Stimulated activated CD8-positive, alpha-beta memory T cell treated with anti-CD3 and anti-CD28 coated beads, Interleukin-2, amount 100 ng/mL, for 1 hour (primary cell): Measurements from ENCODE around the gene ADAMTS2.

Experiments
- DNase-seq, 2 donors: peaks; one replicate each; pipeline ENCODE4 v3.0.0-alpha.2; 2020; ENCODE audit warnings: low read depth in 2 of 2

Gene ADAMTS2

DNA sequence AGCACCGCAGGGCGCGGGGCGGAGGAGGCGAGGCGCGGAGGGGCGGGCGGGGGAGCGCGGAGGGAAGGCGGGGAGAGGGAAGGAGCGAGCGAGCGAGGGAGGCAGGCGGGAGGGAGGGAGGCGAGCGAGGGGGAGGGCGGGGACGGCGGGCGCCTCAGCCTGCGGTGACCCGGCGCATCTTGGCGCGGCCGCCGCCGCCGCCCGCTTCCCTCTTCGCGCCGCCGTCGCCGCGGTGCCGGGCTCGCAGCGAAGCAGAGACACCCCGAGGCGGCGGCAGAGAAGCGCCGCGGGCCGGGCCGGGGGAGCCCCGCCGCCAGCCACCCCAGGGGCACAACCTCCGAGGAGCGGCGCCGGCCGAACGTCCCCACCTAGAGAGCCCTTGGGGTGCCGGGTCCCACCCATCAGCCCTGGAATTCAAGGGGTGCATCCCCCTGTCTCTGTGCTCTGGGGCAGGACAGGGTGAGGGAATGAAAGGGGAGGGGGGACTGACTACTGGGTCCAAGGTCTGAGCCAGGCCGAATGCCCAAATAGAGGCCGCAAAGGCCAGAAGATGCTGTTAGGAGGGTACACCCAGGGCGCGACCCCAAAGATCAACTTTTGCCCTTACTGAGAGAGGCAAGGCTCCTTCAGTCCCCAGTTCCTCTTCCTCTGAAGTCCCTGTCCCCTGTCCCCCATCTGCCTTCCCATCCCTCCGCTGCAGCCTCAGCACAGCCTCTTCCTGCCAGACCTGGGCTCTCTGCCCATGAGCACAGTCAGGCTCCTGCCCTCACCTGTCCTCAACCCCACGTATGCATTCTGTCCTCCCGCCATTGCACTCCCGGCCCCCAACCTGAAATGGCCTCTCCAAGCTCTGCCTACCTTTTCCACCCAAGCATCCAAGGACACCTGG is at the start of gene ADAMTS2:
Gene ADAMTS2 (minus strand): TSS at position 29 of the 889 bp plus-strand sequence. CDS start 133 bp downstream, outside the sequence.
- DNase-seq: no peak

DNA sequence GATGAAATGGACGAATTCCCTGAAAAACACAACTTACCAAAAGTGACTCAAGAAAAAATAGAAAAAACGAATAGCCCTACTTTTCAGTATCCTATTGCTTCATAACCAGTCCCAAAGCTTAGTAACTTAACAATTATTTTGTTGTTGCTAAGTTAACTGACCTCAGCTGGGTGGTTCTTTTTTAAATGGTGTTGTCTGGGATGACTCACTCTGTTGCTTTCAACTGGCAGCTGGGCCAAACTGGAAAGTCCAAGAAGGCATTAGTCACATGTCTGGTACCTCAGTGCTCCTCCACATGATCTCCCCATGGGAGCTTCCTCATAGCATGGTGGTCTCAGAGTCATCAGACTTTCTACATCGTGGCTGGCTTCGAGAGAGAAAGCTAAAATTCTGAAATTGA is 47.8 kb upstream of the ADAMTS2 start:
- no peak for DNase-seq

DNA sequence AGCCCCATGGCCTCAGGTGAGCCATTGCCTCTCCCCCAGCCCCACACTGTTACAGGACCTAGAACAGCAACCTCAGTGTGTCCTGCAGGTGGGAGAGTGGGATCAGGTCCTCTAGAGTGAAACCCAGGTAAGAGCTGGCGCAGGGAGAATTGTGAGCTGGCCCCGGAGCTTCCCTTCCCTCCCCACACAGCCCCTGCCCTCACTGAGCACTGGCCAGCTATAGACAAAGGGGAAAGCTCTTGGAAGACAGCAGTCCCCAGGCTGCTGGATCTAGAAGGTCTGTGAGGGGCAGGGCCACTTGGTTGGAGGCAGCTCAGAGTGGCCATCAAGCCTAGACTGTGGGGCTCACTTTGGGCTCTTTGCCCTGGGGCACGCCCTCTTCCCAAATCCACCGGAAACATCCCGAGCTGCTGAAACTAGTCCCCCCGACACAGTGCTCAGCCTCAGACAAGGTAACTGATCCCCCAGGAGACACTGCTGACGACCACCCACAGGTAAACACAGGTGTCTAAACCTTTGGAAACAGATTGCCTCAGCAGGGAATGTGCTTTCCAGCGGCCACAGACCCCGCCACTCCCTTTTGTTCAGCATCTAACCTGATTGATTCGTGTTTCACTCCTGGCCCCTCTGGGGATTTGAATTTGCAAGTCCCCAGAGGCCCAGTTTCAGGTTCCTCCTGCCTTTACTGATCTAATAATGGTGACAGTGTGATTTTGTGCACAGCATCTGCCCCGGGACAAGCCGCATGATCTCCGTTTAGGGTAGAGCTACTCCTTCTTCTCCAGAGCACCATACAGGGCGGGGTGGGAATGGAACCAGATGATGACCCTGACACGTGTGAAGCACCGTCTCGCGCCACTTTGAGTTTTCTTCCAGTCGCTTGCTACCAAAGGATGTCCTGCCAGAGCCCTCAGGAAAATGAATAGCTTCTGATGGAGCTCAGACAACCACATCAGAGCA is 42.2 kb upstream of the ADAMTS2 start:
- DNase-seq: no peak

DNA sequence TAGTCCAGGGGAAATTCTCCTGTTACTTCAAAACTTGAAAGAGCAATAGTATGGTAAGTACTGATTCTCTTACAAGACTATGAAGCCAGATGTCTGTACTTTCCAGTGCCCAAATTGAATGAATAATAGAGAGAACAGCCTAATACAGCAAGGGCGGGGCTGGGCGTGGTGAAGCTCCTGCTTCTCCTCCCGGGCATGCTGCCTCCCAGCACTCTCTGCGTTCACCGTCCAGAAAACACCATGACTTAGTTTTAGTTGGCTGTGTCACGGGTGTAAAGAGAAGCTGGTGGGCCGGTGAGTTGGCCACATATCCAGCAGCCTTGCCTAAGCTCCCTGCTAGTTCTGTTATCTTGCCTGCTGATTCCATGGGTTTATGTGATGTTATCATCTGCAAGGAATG is 40.7 kb upstream of the ADAMTS2 start:
- DNase-seq: no peak

DNA sequence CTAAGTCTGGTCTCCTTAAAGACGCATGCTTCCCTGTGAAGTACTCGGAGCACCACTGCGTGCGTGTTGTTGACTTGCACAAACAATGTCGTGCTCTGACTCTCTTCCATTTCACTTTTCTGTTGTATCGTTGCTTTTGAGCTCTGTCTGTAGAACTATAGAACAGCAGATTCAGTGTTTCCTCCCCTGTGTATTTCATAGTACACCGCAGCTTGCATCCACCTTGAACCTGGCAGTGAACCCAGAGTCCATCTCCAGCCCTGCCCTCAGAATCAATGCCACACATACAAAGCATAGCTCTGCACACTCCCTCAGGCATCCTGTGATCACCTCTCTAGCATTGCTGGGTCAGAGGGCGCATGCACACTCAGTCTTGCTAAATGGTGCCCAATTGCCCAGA is 37.2 kb upstream of the ADAMTS2 start:
- no peak for DNase-seq

DNA sequence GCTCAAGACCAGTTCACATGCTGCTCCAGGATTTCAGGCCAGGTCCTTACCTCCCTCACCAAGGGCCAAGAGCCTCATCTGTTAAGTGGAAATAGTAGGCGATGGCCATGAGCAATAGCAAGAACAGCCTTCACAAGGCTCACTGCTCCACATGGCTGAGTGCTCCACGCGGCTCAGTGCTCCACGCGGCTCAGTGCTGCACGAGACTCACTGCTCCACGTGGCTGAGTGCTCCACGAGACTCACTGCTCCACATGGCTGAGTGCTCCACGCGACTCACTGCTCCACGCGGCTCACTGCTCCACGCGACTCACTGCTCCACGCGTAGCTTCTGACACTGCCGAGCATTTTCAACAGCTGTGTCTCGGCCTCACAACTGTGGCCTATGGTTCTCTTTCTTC is 36.4 kb upstream of the ADAMTS2 start:
- no peak for DNase-seq

DNA sequence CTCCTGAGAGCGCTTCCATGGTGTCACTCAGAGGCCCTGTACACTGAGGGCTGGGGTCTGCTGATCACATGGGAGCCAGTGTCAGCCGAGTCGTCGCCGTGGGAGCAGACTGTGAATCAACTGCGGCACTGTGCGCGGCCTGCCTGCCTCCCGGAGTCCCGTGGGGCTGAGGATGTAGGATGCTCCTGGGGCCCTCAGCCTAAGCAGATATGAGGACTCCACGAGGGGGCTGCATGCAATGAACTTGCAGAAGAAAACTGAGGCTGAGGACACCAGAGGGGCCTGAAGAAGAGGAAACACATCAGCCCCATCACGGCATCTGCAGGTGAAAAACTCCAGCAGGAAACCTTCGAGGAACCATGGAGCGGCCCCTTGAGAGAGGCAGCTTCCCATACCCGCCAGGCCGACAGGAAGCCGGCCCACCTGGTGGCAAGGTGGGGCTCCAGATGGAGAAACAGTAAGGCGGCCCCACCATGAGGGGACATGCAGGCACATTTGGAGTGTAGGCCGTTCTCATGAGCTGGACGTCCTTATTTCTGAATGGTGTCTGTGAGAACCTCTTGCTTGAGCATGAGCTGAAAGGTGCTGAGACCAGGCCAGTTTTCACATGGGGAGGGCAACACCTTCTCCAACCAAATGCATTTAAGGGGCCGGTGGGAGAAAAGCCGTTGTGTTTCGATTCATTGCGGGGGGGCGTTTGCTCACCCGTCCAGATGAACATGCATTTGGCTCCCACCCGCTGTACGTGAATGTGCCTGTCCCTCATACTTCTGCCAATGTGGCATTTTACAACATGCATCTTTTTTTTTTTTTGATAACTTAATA is 35.2 kb upstream of the ADAMTS2 start:
- no peak for DNase-seq

DNA sequence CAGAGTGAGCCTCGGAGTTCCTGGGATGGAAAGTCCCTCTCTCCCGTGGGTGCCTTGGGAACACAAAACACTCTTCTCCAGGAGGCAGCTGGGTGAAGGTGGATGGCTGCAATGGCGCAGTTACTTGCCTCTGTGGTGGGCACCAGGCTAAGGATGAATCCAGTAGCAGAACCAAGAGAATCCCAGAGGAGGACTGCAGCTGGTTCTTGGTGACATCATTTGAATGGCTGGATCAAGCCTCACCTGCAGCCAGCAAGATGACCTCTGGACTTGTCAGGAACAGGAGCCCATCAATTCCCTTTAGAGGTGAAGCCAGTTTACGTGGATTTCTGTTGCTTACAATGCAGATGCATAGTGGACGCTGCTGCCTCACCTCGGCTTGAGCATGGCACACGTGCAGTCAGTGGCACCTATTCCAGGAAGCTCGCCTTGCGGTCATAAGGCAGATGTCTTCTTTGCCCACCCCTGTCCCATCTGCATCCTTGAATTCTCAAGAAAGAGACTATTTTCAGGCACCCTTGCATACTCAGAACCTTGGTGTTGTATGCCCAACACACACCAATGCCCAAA is 34.1 kb upstream of the ADAMTS2 start:
- DNase-seq: no peak

DNA sequence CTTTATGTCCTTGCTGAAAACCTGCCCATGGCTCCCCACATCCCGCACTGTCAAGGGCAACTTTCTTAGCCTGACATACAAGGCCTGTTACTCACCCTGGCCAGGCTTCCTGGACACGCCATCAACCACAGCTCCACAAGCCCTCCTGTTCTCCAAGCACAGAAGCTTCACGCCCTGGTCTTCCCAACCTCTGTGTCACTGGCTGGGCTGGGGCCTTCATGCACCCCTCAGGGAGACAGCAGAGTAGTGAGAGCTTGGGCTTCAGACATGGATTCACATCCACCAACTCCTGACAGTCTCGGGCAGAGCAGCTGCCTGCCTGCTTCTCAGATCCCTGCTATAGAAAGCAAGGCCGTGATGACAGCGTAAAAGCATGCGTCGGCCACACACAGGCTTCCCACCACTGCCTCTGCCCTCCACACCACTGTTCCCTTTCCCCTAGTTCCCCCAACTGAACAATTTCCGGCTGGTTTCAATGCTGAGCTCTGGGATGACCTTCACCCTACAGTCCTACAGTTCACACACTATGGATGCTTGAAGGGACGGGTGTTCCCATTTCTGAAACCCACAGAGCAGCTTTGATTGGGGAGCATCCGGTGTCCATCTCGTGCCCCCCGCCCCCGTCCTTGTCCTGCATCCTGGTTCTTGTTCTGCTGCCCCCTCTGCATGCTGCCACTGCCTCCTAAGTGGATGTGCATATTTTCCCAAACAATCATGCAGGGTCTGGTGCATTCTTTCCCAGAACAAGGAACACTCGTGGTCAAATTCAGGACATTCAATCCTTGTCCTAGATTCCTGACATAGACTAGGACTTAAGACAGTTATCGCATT is 33.4 kb upstream of the ADAMTS2 start:
- no peak for DNase-seq

DNA sequence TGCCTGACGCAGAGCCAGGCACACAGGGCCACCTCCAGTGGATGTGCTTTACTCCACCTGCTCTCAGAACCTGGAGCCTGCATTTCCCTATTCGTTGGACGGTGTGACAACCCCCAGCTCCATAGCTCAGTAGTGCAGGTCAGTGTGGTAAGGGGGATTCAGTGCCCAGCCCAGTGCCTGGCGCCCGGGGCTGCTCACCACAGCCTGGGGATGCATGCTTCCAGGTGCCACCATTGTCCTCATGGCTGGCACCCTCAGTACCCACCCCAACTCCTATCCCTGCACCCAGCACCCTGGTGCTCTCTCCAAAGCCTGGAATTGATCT is 32.8 kb upstream of the ADAMTS2 start:
- no peak for DNase-seq

DNA sequence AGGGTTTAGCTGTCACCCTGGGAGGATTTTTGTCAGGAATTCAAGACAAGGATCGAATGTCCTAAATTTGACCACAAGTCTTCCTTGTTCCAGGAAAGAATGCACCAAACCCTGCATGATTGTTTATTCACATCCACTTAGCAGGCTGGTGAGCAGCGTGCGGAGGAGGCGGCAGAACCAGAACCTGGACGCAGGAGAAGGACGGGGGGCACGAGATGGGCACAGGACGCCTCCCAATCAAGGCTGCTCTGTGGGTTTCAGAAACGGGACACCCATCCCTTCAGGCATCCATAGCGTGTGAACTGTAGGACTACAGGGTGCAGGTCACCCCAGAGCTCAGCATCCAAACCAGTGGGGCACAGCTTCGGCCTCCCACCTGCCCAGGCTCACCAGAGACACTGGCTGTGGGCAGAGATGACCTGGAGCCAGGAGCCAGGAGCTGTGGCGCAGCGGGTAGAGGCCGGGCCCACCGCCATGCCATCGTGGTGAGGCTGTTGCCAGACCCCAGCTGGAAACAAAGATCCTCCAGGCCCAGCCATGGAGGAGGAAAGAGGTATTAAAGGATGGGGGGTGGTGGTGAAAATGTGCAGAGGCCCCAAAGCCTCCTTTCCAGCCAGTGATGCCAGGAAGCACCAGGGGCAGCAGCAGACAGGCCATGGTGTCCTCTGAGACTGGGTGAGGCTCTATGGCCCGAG is 32.3 kb upstream of the ADAMTS2 start:
- DNase-seq: no peak

DNA sequence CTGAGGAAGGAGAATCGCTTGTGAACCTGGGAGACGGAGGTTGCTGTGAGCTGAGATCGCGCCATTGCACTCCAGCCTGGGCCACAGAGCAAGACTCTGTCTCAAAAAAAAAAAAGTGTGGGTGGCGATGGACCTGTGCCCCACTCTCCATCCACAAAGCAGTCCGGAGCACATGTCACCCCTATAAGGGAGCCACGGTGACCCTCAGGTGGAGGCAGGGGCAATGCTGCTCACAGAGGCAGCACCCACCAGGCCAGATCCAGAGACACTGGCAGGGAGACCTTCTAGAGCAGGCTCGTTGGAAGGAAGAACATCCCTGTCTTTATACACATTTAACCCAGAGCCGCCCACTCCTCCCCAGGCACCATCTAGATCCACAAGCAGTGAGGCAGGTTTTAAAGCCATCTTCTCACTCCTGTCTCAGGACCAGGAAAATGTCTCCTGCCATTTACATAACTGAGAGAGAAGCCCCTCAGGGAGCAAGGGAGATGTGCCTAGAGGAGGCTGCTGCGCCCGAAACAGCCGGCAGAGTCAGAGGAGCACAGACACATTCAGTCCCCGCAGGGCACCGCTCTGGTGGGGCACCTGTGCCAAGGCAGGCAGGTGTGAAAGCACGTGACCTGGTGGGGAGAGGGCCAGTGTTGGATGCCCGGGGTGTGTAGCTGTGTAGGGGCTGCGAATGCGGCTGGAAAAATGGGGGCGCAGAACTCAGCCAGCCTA is 31.6 kb upstream of the ADAMTS2 start:
- no peak for DNase-seq

DNA sequence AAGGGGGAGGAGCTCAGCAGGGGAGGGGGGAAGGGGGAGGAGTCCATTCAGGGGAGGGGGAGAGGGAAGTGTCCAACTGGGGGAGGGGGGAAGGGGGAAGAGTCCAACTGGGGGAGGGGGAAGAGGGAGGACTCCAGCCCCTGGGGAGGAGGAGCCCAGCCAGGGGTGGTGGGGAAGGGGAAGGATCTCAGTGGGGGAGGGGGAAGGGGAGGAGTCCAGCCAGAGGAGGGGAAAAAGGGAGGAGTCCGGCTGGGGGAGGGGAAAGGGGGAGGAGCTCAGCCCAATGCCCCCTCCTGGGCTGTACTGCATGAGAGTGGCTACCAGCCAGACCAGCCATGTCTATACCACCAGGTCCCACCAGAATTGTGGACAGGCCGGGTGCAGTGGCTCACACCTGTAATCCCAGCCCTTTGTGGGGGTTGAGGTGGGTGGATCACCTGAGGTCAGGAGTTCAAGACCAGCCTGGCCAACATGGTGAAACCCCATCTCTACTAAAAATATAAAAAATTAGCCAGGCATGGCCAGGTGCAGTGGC is 30.6 kb upstream of the ADAMTS2 start:
- no peak for DNase-seq

DNA sequence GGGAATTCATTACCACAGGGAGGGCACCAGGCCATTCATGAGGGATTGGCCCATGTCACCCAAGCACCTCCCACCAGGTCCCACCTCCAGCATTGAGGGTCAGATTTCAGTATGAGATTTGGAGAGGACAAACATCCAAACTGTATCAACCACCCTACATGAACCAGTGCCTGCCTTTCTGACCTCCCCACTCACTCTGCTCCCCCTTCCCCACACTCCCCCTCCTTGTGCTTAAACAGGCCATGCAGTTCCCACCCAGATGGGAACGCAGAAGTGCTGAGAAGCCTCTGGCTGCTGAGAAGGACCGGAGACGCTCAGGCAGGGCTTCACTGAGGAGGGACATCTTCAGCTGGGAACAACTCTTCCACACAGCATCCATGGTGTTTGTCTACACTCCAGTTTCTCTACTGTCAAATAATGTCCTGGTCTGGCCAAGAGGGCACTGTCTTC is 30.0 kb upstream of the ADAMTS2 start:
- no peak for DNase-seq

DNA sequence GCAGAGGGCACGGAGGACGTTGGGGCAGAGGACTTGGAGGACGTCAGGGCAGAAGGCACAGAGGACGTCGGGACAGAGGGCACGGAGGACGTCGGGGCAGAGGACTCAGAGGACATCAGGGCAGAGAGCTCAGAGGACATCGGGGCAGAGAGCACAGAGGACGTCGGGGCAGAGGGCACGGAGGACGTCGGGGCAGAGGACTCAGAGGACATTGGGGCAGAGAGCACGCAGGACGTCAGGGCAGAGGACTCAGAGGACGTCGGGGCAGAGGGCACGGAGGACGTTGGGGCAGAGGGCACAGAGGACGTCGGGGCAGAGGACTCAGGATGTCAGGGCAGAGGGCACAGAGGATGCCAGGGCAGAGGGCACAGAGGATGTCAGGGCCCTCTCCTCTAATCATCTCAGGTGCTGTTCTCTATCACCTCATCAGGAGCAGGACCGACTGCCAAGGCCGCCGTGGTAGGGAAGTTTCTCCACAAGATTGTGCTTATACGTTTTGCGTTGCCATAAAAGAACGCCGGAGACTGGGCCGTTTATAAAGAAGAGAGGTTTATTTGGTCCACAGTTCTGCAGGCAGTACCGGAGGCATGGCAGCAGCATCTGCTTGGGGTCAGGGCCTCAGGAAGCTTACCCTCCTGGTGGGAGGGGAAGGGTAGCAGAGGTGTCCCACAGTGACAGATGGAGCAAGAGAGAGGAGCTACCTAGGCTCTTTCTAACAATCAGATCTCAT is 29.4 kb upstream of the ADAMTS2 start:
- DNase-seq: no peak

DNA sequence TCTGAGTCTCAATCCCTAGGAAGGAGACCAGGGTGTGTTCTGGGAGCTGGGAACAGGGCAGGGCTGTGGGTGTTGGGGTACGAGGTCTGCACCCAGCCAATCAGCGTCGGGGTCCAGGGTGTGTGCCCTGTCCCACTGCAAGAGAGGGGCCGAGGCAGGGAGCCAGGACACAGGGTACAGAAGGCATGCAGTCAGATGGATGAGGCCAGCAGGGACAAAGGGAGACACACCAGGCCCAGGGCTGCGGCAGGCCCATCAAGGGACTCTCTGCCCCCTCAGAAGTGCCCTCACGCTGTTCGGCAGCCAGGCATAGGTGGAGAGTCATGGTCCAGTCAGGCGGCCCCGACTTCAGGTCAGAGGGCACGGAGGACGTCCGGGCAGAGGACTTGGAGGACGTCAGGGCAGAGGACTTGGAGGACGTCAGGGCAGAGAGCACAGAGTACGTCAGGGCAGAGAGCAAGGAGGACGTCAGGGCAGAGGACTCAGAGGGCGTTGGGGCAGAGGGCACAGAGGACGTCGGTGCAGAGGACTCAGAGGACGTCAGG is 28.8 kb upstream of the ADAMTS2 start:
- DNase-seq: no peak

DNA sequence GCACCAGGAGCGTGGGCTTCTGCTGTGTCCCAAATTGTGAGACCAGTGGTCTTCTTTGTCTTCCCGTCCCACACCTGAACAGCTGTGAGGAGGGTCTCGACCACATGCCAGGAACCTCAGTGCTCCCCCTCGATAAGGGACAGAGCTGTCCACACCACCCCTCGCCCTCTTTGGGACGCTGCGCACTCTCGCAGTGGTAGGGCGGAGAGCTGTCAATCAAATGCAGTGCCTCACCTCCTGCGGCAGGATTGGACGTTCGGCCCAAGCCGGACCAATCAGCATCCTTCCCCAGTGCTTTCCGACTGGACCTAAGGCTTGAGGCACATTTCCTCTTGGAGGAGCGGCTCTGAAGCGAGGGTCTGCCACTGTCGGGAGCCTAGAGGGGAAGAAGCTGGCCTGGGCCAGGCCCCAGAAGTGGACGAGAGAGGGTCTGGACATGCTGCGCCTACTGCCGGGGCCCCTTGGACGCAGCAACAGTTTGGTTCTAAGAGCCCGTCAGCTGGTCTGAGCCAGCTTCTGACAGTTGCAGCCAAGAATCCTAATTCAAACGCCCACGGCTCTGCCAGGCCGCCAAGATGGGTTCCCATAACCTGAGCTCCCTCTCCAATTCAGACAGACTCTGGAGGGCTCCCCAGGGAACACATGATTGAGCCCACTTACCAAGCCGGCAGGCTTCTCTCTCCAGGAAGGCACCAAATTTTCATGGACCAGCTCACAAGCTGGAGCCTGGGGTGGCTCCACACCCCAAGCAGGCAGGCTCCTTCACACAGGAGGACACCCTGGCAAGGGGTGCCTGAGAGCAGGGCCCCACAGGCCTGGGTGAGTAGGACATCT is 28.1 kb upstream of the ADAMTS2 start:
- no peak for DNase-seq
